HFFc6 (cell line): Measurements from ENCODE around the gene TRAK2. TPM values are rescaled to one million over a fixed set of nuclear protein-coding genes. Genes with fewer than 3 reads are reported as not detected.

Experiments
- DNase-seq: peaks from one replicate; pipeline ENCODE4 v3.0.0-alpha.2; 2018
- H3K27ac Mint-ChIP-seq: 2 replicates; pipeline ENCODE4 v1.8.0; 2020; ENCODE audit warnings: mild to moderate bottlenecking, mixed read lengths
- H3K27me3 Mint-ChIP-seq: 2 replicates; pipeline ENCODE4 v1.8.0; 2021; ENCODE audit warnings: mild to moderate bottlenecking, moderate library complexity, mixed read lengths; ENCODE audit not compliant: insufficient read depth
- H3K36me3 Mint-ChIP-seq: 2 replicates; pipeline ENCODE4 v1.8.0; 2021; ENCODE audit warnings: low read depth, mixed read lengths
- H3K4me1 Mint-ChIP-seq: 2 replicates; pipeline ENCODE4 v1.8.0; 2020; ENCODE audit warnings: low read depth, mixed read lengths
- H3K4me3 Mint-ChIP-seq: 2 replicates; pipeline ENCODE4 v1.8.0; 2020; ENCODE audit warnings: mild to moderate bottlenecking, moderate library complexity, mixed read lengths
- H3K9me3 Mint-ChIP-seq: 2 replicates; pipeline ENCODE4 v1.8.0; 2020; ENCODE audit warnings: mild to moderate bottlenecking, mixed read lengths
- CTCF ChIP-seq: fragments of 200-600 bp; sonication (generic); IDR thresholded peaks from 2 replicates; pipeline ENCODE4 v1.5.0; 2021; ENCODE audit warnings: antibody characterized with exemption, mild to moderate bottlenecking
- total RNA-seq, 6 experiments: library from RNA; stranded (reverse); fragmentation: NEBNext Ultra II Directional; extraction: Animal tissue kit (Norgen Biotek cat#: 25700); gene quantifications; 2 replicates in 1 of 6; 3 replicates in 5 of 6; pipeline ENCODE4 v1.2.3, GENCODE V29; 2021

The TRAK2 gene
- total RNA-seq, 6 experiments from 2014 or later: 43.2 to 55.8 (median 54.0) TPM

- Mint-ChIP-seq H3K27me3 (no peaks in the 10 kb centered on the region), H3K27ac (no peak overlapping the region), H3K4me1 (peaks cover 7% of the 10 kb centered on the region; the same call in 1 of the 2 replicates), H3K36me3 (peaks cover 21% of the 10 kb centered on the region), H3K4me3 (no peak overlapping the region), H3K9me3 (no peaks in the 10 kb centered on the region)
- DNase-seq: no peak
- no peak for TF ChIP-seq CTCF
These were observed 32.1 kb upstream of the TRAK2 start for GRCh38 chr2:201483342-201483741.

GRCh38 chr2:201482543-201482942 is 31.3 kb upstream of the TRAK2 start:
- no peak for DNase-seq
- no peak overlapping the region for H3K27ac Mint-ChIP-seq
- no peaks in the 10 kb centered on the region for H3K27me3 Mint-ChIP-seq

GRCh38 chr2:201472411-201472810 is 21.2 kb upstream of the TRAK2 start:
- Mint-ChIP-seq H3K9me3 (no peaks in the 10 kb centered on the region), H3K36me3 (peaks cover 57% of the 10 kb centered on the region), H3K4me3 (peak overlapping the region; percentile 47), H3K27me3 (no peaks in the 10 kb centered on the region), H3K4me1 (peaks cover 56% of the 10 kb centered on the region), H3K27ac (peak overlapping the region; percentile 69)
- peak; percentile 46 for DNase-seq
- no peak for TF ChIP-seq CTCF

More at GRCh38 chr2:201482543-201482942, 31.3 kb upstream of the TRAK2 start:
- Mint-ChIP-seq H3K4me1 (peaks cover 7% of the 10 kb centered on the region; the same call in 1 of the 2 replicates), H3K4me3 (no peak overlapping the region), H3K9me3 (no peaks in the 10 kb centered on the region), H3K36me3 (peaks cover 22% of the 10 kb centered on the region)
- no peak for TF ChIP-seq CTCF

- H3K4me3 Mint-ChIP-seq: peak overlapping the region; percentile 47; the same call in 1 of the 2 replicates
These were observed 20.6 kb upstream of the TRAK2 start for GRCh38 chr2:201471732-201472393.

More at GRCh38 chr2:201471732-201472393, 20.6 kb upstream of the TRAK2 start:
- peak; percentile 53 for DNase-seq
- TF ChIP-seq CTCF: no peak
- H3K36me3 Mint-ChIP-seq: peaks cover 59% of the 10 kb centered on the region
- no peaks in the 10 kb centered on the region for H3K9me3 Mint-ChIP-seq
- peak overlapping the region; percentile 69 for H3K27ac Mint-ChIP-seq
- H3K27me3 Mint-ChIP-seq: no peaks in the 10 kb centered on the region
- peaks cover 61% of the 10 kb centered on the region for H3K4me1 Mint-ChIP-seq
